ENCODE results near the gene LRRK1.

The LRRK1 gene

DNA sequence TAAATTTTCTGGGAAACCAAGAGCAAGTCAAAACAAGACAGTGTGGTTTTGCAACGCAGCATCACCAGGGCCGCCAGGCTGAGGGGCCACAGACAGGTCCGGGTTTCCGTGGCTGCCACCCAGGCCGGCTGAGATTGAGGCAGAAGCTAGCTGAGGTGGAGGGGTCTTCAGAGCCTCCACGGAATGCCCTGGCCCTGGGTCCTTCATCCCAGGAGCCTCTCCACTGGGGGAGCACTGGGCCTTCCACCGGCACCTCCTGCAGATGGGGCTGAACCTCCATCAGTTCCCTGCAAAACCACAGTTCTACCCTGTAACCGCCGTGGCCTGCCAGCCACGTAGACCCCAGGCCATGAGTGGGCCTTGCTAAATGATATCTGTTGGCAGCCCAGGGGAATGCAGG, 180.0 kb downstream of the LRRK1 start:
- no peaks in the 10 kb centered on the region for H3F3A ChIP-seq (ENCODE audit: control insufficient read depth, insufficient read depth)
- no peaks in the 10 kb centered on the region for H4K20me1 ChIP-seq (ENCODE audit: control insufficient read depth, insufficient read depth, low read depth, low read length)
- peaks cover 4% of the 10 kb centered on the region; the same call in 1 of the 2 replicates for H3K27me3 ChIP-seq (ENCODE audit: control insufficient read depth, low read length)
- H3K27ac ChIP-seq (ENCODE audit: low read depth, low read length) = no peak overlapping the region
- H3K9me3 ChIP-seq (ENCODE audit: control insufficient read depth, insufficient read depth, low read length) = peaks cover 8% of the 10 kb centered on the region; the same call in 1 of the 2 replicates
- no peaks in the 10 kb centered on the region for H3K36me3 ChIP-seq (ENCODE audit: control insufficient read depth, low read length)
- H3K9me2 ChIP-seq (replicated peaks; ENCODE audit: control insufficient read depth, low read length) = no peaks in the 10 kb centered on the region
- no peaks in the 10 kb centered on the region for H3K4me1 ChIP-seq (ENCODE audit: control insufficient read depth, low read length)
- TF ChIP-seq EZH2phosphoT487 (IDR thresholded peaks at IDR 0.05; ENCODE audit: borderline replicate concordance, low read length) = no peak
- TF ChIP-seq CTCF (IDR thresholded peaks at IDR 0.05; ENCODE audit: low read depth, low read length, poor library complexity, severe bottlenecking) = no peak
- H3K79me2 ChIP-seq (ENCODE audit: control insufficient read depth, low read length) = no peaks in the 10 kb centered on the region
- H3K4me2 ChIP-seq (ENCODE audit: low read length) = no peak overlapping the region
- H3K4me3 ChIP-seq (ENCODE audit: low read length) = no peak overlapping the region

DNA sequence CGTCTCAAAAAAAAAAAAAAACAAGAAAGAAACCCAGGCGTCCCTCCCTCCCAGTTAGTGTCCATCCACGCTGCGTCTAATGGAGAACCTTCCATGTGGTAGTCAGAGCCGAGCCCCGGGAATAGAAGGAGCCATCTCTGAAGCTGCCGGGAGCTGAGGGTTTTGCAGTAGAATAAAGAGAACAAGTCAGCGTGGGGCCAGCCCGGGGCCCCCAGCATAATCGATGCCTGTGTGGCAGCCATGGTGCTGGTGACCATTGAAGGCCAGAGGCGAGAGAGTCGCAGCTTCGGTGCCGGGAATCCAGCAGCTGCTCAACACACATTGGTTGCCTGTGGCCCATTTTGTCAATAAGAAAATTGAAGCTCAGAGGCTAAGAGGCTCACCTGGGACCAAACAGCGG, 181.0 kb downstream of the LRRK1 start:
- Histone ChIP-seq H3K4me2 (ENCODE audit: low read length) (no peak overlapping the region), H3K79me2 (ENCODE audit: control insufficient read depth, low read length) (no peaks in the 10 kb centered on the region), H3K4me3 (ENCODE audit: low read length) (no peak overlapping the region), H3F3A (ENCODE audit: control insufficient read depth, insufficient read depth) (no peaks in the 10 kb centered on the region), H4K20me1 (ENCODE audit: control insufficient read depth, insufficient read depth, low read depth, low read length) (no peaks in the 10 kb centered on the region), H3K27me3 (ENCODE audit: control insufficient read depth, low read length) (peaks cover 4% of the 10 kb centered on the region; the same call in 1 of the 2 replicates), H3K4me1 (ENCODE audit: control insufficient read depth, low read length) (no peaks in the 10 kb centered on the region), H3K9me3 (ENCODE audit: control insufficient read depth, insufficient read depth, low read length) (peaks cover 8% of the 10 kb centered on the region; the same call in 1 of the 2 replicates), H3K36me3 (ENCODE audit: control insufficient read depth, low read length) (no peaks in the 10 kb centered on the region), H3K9me2 (replicated peaks; ENCODE audit: control insufficient read depth, low read length) (no peaks in the 10 kb centered on the region), H3K27ac (ENCODE audit: low read depth, low read length) (no peak overlapping the region)
- TF ChIP-seq EZH2phosphoT487 (IDR thresholded peaks at IDR 0.05; ENCODE audit: borderline replicate concordance, low read length) (no peak), CTCF (IDR thresholded peaks at IDR 0.05; ENCODE audit: low read depth, low read length, poor library complexity, severe bottlenecking) (no peak)

- no peaks in the 10 kb centered on the region for H3K79me2 ChIP-seq (ENCODE audit: control insufficient read depth, low read length)
- H3K4me2 ChIP-seq (ENCODE audit: low read length) = no peak overlapping the region
- no peaks in the 10 kb centered on the region for H4K20me1 ChIP-seq (ENCODE audit: control insufficient read depth, insufficient read depth, low read depth, low read length)
- H3K36me3 ChIP-seq (ENCODE audit: control insufficient read depth, low read length) = no peaks in the 10 kb centered on the region
- H3K9me3 ChIP-seq (ENCODE audit: control insufficient read depth, insufficient read depth, low read length) = peaks cover 8% of the 10 kb centered on the region; the same call in 1 of the 2 replicates
- no peak overlapping the region for H3K27ac ChIP-seq (ENCODE audit: low read depth, low read length)
- TF ChIP-seq EZH2phosphoT487 (IDR thresholded peaks at IDR 0.05; ENCODE audit: borderline replicate concordance, low read length) = no peak
- TF ChIP-seq CTCF (IDR thresholded peaks at IDR 0.05; ENCODE audit: low read depth, low read length, poor library complexity, severe bottlenecking) = no peak
- H3K27me3 ChIP-seq (ENCODE audit: control insufficient read depth, low read length) = peaks cover 4% of the 10 kb centered on the region; the same call in 1 of the 2 replicates
- H3K9me2 ChIP-seq (replicated peaks; ENCODE audit: control insufficient read depth, low read length) = no peaks in the 10 kb centered on the region
- no peak overlapping the region for H3K4me3 ChIP-seq (ENCODE audit: low read length)
- H3F3A ChIP-seq (ENCODE audit: control insufficient read depth, insufficient read depth) = no peaks in the 10 kb centered on the region
- no peaks in the 10 kb centered on the region for H3K4me1 ChIP-seq (ENCODE audit: control insufficient read depth, low read length)
Observed at GRCh38 chr15:101100593-101101442, 181.7 kb downstream of the LRRK1 start.

Data from DOHH2 (cell line).